ENCODE results near the gene SLC2A4.
A peak's percentile ranks its signal among the peaks of the same experiment; 100 is the strongest.
"Not testable (repeated sequence)": the region's sequence is repeated elsewhere in the genome, so short reads cannot be mapped to it uniquely, and the experiment has no call there.

The SLC2A4 gene

DNA sequence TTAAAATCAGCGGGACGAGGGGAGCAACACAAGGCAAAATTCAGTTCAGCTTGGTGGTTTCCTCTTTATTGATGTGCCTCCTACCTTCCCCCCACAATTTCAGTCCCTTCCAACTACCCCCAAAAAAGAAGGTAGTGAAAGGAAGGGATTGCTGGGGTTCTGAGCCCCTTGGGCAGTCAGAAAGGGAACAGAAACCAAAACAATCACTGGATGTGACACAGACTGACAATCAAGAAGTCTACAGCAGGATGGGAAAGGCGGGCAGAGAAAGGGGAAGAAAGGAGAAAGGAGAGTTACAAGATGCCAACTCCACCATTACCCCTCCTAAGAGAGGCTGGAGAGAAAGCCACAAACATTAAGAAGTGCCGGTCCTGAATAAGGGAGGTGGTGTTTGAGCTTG is 41.1 kb upstream of the SLC2A4 start:
- Histone ChIP-seq H3K4me1 (ENCODE audit: control insufficient read depth, insufficient read depth, low read length) (peaks cover 18% of the 10 kb centered on the region), H3K36me3 (ENCODE audit: control insufficient read depth, insufficient read depth, low read length) (peaks cover 18% of the 10 kb centered on the region), H3K27ac (ENCODE audit: low read depth, low read length) (no peak overlapping the region), H3K4me3 (ENCODE audit: low read length) (no peak overlapping the region), H3K27me3 (ENCODE audit: control insufficient read depth, insufficient read depth, low read length) (no peaks in the 10 kb centered on the region), H3K9ac (ENCODE audit: low read length) (no peak overlapping the region)

DNA sequence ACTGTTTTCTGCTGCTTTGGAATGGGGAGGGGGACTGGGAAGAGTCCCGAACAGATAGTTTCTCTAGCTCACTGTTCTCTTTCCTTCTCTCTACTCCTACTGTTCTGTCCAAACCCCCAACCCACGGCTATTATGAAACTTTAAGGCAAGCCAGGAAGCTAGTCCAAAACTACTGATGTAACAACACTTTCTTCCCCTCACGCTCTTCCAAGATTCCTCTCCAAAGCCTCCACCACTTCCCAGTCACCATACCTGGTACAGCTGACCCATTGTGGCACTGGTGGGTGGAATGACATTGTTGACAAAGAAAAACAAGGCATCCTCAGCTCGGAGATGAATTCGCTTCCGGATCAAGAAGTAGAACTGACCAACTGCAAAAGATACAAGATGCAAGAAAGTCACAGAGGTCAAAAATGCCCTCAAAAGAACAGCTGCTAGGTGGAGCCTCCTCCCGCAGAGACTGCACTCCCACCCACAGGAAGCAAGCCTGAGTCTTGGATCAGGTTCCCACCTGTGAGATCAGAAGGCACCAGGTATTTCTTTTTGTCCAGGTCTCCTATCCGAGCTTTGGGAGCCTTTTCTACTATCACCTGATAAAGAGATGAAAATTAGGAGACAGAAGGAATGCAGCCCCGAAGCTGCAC is 40.3 kb upstream of the SLC2A4 start:
- Histone ChIP-seq H3K4me1 (ENCODE audit: control insufficient read depth, insufficient read depth, low read length) (peaks cover 18% of the 10 kb centered on the region), H3K27me3 (ENCODE audit: control insufficient read depth, insufficient read depth, low read length) (no peaks in the 10 kb centered on the region), H3K36me3 (ENCODE audit: control insufficient read depth, insufficient read depth, low read length) (peaks cover 17% of the 10 kb centered on the region), H3K9ac (ENCODE audit: low read length) (peak overlapping the region; percentile 13), H3K4me3 (ENCODE audit: low read length) (peak overlapping the region; percentile 84), H3K27ac (ENCODE audit: low read depth, low read length) (peak overlapping the region; percentile 98)

DNA sequence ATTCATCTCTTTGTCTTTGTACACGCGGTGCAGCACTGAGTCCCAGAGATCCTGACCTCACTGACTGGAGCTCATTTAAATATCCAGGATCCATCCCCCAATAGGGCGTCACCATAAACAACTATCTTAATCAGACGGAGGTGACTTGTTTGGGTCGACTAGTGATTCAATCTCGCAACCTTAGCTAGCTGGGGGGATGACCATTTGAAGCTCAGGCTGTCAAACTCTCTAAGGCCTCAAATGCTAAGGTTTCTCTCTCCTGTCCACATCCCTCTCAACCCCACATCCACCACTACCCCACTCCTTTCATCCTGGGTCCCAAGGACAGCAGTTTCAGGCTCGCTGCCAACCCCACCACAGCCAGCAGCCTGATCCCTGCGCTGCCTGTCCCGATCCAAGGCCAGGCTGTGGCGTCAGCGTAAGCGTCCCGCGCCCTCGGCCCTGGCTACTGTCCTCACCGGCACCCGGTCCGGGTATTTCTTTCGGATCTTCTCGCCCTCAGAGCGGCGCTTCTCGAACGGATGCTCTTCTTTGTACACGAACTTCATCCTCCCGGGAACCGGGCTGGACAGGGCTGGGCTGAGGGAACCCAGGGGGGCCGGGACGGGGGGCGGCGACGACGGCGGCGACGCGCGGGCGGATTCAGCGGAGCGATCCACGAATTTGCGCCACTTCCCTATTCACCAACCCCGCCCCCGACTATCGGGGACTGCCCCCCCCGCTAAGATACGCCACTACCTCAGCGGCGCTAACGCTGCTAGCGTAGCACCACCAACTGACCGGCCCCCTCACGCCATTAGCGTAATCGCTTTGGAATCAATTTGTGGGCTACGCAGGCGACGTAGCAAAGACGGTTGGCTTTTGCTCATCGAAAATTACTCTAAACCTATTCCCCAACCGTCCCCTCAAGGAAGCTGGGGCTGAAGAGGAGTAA is 39.5 kb upstream of the SLC2A4 start, which contains the start of gene GABARAP:
Gene GABARAP (minus strand): TSS at position 667 of the 934 bp plus-strand sequence. CDS start 119 bp downstream, at position 548.
- Histone ChIP-seq H3K36me3 (ENCODE audit: control insufficient read depth, insufficient read depth, low read length) (peaks cover 25% of the 10 kb centered on the region), H3K27ac (ENCODE audit: low read depth, low read length) (peak within 1 kb of the TSS; percentile 98), H3K4me3 (ENCODE audit: low read length) (peak within 1 kb of the TSS; percentile 84), H3K9ac (ENCODE audit: low read length) (peak within 1 kb of the TSS; percentile 88), H3K4me1 (ENCODE audit: control insufficient read depth, insufficient read depth, low read length) (peaks cover 15% of the 10 kb centered on the region), H3K27me3 (ENCODE audit: control insufficient read depth, insufficient read depth, low read length) (no peaks in the 10 kb centered on the region)

DNA sequence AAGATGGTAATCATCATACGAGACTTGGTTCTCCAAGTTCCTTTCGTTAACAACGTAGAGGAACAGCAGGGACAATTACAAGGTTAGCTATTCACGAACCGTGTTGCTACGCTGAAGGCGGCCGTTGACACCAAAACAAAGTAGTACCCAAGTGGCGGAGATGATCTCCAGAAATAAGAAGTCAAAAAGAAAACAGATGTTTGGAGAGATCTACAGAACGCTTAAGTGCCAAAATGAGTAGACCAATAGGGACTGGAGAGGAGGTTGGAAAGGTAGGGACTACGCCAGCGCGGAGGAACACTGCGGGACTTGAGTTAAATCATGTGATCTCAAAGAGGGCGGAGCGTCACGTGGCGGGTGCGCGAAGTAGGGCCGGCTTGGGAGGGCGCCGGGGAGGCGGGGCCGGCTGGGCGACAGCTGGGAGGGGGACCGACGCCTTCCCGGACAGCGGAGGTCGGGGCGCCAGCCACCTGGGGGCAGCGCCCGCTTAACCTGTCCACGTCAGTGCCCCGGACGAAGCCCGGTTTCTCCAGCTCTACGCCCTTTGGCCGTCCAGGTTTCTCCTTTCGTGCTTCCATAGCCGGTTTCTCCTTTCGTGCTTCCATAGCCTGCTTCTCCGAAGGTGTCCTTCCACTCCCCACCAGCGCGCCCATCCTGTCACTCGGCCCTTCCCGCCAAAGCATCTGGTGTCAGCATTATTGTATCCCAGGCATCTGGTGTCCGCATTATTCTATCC is 38.6 kb upstream of the SLC2A4 start:
- H3K9ac ChIP-seq (ENCODE audit: low read length), result peak overlapping the region; percentile 88
- peaks cover 25% of the 10 kb centered on the region for H3K36me3 ChIP-seq (ENCODE audit: control insufficient read depth, insufficient read depth, low read length)
- peak overlapping the region; percentile 84 for H3K4me3 ChIP-seq (ENCODE audit: low read length)
- H3K4me1 ChIP-seq (ENCODE audit: control insufficient read depth, insufficient read depth, low read length), result peaks cover 11% of the 10 kb centered on the region
- no peaks in the 10 kb centered on the region for H3K27me3 ChIP-seq (ENCODE audit: control insufficient read depth, insufficient read depth, low read length)
- H3K27ac ChIP-seq (ENCODE audit: low read depth, low read length), result peak overlapping the region; percentile 98

DNA sequence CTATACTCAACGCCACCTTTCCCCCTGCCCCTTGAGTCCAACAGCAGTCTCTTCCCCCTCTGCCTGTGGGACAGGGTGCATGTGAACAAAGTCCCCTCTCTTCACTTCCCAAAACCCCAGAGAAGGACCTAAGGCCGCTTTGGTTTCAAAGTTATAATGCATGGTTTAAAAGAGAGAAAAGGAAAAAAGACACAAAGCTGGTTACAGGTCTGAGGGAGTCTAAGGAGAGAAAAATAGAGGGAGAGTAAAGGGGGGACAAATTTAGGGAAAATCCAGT is 38.1 kb upstream of the SLC2A4 start:
- H3K4me3 ChIP-seq (ENCODE audit: low read length), result peak overlapping the region; percentile 84
- peak overlapping the region; percentile 58 for H3K9ac ChIP-seq (ENCODE audit: low read length)
- no peaks in the 10 kb centered on the region for H3K27me3 ChIP-seq (ENCODE audit: control insufficient read depth, insufficient read depth, low read length)
- H3K36me3 ChIP-seq (ENCODE audit: control insufficient read depth, insufficient read depth, low read length), result peaks cover 25% of the 10 kb centered on the region
- H3K27ac ChIP-seq (ENCODE audit: low read depth, low read length), result peak overlapping the region; percentile 98
- peaks cover 11% of the 10 kb centered on the region for H3K4me1 ChIP-seq (ENCODE audit: control insufficient read depth, insufficient read depth, low read length)

DNA sequence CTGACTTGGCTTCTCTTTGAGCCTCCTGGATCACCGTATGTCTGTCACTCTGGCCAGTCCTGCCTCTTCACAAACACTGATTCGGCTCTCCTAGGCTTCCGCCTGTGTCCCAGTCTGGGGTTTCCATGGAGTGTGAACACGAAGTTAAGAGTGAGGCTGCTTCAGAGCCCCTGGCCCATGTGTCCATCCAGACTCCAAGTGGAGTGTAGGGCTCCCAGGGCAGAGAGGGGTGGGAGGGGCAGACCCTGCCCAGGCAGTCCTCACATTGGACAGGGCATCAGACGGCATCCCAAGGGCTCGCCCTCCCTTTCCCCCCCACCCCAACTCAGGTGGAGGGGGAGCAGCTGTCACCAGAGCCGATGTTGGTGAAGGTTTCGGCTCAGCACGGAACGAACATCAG is 37.7 kb upstream of the SLC2A4 start:
- peaks cover 25% of the 10 kb centered on the region for H3K36me3 ChIP-seq (ENCODE audit: control insufficient read depth, insufficient read depth, low read length)
- H3K4me3 ChIP-seq (ENCODE audit: low read length), result not testable (repeated sequence)

DNA sequence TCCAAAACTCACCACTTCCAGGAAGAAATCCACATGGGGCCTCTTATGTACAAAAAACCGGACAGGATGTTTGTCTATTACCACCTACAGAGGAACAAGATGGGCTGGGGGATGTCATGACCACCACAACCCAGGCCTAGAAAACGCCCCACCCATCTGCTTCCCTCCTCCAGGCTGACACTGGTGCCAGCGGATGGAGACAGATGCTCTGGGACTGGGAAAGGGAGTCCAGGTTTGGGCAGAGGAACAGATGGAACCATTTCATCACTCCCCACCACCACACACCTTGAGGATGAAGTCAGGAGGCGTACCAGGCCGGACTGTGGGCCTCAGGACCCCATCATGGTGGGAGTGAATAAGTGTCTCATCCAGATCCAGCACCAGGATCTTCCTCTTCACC is 34.7 kb upstream of the SLC2A4 start:
- Histone ChIP-seq H3K9ac (ENCODE audit: low read length) (no peak overlapping the region), H3K27ac (ENCODE audit: low read depth, low read length) (no peak overlapping the region), H3K27me3 (ENCODE audit: control insufficient read depth, insufficient read depth, low read length) (no peaks in the 10 kb centered on the region), H3K36me3 (ENCODE audit: control insufficient read depth, insufficient read depth, low read length) (peaks cover 18% of the 10 kb centered on the region), H3K4me1 (ENCODE audit: control insufficient read depth, insufficient read depth, low read length) (peaks cover 6% of the 10 kb centered on the region), H3K4me3 (ENCODE audit: low read length) (no peak overlapping the region)

More for the DNA sequence above, 37.7 kb upstream of the SLC2A4 start:
- H3K27ac ChIP-seq (ENCODE audit: low read depth, low read length); H3K27me3 ChIP-seq (ENCODE audit: control insufficient read depth, insufficient read depth, low read length); H3K9ac ChIP-seq (ENCODE audit: low read length): not testable (repeated sequence)
- peaks cover 11% of the 10 kb centered on the region for H3K4me1 ChIP-seq (ENCODE audit: control insufficient read depth, insufficient read depth, low read length)

DNA sequence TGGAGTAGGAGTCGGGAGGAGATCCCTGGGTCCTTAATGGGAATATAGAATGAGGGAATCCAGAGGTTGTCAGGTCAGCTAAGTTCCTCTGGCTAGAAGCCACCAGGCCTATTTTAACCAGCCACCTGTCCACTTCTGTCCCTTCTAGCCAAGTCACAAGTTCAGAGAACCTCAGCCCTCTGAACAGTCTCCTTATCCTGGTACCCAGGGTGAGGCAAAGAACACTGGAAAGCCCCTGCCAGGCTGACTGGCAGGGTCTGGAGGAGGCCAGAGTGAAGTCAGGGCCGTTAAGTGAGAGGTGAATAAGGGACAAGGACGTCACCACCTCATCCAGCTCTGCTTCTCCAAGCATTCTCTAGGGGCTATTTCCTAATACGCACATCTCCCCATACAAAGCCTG is 32.7 kb upstream of the SLC2A4 start:
- Histone ChIP-seq H3K27ac (ENCODE audit: low read depth, low read length) (no peak overlapping the region), H3K27me3 (ENCODE audit: control insufficient read depth, insufficient read depth, low read length) (no peaks in the 10 kb centered on the region), H3K36me3 (ENCODE audit: control insufficient read depth, insufficient read depth, low read length) (peaks cover 18% of the 10 kb centered on the region), H3K4me3 (ENCODE audit: low read length) (no peak overlapping the region), H3K4me1 (ENCODE audit: control insufficient read depth, insufficient read depth, low read length) (peaks cover 15% of the 10 kb centered on the region), H3K9ac (ENCODE audit: low read length) (no peak overlapping the region)

DNA sequence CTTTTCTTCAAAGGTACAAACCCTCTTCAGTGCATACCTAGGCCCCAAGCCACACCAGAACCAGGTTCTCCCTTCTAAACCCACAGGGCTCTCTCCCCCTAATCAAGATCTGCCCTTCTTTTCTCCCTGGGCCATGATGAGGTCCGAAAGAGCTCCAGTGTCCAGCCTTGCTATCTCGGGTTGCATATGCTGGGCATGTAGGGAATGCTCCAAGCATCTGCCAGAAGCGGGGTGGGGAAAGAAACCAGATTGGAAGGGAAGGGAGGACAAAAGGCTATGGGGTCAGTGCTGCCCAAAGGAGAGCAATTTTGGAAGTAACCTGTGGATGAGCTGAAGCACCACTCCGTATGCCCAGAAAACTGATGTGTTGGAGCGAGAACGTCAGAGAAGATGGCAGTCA is 32.3 kb upstream of the SLC2A4 start:
- H3K4me3 ChIP-seq (ENCODE audit: low read length), result peak overlapping the region; percentile 30
- H3K27me3 ChIP-seq (ENCODE audit: control insufficient read depth, insufficient read depth, low read length), result no peaks in the 10 kb centered on the region
- H3K9ac ChIP-seq (ENCODE audit: low read length), result no peak overlapping the region
- H3K36me3 ChIP-seq (ENCODE audit: control insufficient read depth, insufficient read depth, low read length), result peaks cover 15% of the 10 kb centered on the region
- H3K4me1 ChIP-seq (ENCODE audit: control insufficient read depth, insufficient read depth, low read length), result peaks cover 15% of the 10 kb centered on the region
- H3K27ac ChIP-seq (ENCODE audit: low read depth, low read length), result no peak overlapping the region

DNA sequence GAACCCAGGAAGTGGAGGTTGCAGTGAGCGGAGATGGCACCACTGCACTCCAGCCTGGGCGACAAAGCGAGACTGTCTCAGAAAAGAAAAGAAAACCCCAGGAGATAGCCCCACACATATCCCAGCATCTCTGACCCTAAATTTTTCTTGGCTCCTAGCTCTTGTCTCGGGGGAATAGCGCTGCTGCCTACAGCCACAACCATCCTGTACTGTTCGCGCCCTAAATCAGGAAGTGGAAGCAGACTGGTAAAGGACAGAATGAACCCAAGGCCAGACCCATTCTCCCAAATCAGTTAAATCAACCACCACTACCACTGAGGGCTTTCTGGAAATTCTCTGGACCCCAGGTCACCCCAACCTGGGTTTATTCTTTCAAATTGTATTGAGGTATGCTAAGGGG is 31.7 kb upstream of the SLC2A4 start:
- H3K4me1 ChIP-seq (ENCODE audit: control insufficient read depth, insufficient read depth, low read length), result peaks cover 15% of the 10 kb centered on the region
- peak overlapping the region; percentile 83 for H3K4me3 ChIP-seq (ENCODE audit: low read length)
- no peak overlapping the region for H3K9ac ChIP-seq (ENCODE audit: low read length)
- H3K27me3 ChIP-seq (ENCODE audit: control insufficient read depth, insufficient read depth, low read length), result no peaks in the 10 kb centered on the region
- H3K36me3 ChIP-seq (ENCODE audit: control insufficient read depth, insufficient read depth, low read length), result peaks cover 16% of the 10 kb centered on the region
- H3K27ac ChIP-seq (ENCODE audit: low read depth, low read length), result no peak overlapping the region

DNA sequence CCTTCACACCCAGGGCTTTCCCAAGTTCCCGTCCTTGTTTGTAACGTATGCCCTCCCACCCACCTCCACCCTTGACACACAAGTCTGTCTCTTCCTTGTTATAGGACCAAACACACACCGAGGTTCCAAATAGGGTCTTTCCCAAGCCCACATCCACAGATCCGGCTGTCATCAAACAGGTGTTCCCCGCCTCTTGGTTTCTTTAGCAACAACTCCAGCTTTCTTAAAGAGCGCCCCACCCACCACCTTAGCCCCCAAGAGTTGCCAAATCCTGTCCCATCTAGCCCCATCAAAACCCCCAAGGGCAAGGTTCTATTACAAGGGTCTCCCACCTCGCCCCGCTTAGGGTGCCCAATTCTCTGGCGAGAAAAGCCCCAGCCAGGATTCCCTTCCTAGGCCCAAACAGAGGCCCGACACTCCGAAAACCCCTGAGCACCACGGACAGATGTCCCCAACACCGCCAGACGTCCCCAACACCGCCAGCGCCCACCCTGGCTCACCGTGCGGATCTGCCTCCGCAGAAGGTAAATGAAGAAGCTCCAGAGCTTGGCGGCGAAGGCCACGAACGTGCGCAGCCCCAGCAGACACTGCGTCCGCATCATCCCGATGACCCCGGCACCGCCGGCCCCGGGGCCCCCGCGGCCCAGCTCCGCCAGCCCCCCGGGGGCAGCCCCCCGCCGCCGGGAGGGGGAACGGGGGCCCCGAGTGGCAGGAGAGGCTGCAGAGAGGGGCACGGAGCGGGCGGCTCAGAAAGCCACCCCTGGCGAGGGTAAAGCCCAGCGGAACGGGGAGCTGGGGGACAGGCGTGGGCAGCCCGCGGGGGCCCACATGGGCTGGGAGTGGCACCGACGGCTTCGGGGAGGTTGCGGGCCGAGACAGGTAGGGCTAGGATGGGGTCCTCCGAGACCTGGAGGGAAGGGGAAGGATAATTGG is 30.6 kb upstream of the SLC2A4 start:
- H3K4me1 ChIP-seq (ENCODE audit: control insufficient read depth, insufficient read depth, low read length), result peaks cover 15% of the 10 kb centered on the region
- H3K9ac ChIP-seq (ENCODE audit: low read length), result peak overlapping the region; percentile 83
- H3K4me3 ChIP-seq (ENCODE audit: low read length), result peak overlapping the region; percentile 83
- no peaks in the 10 kb centered on the region for H3K27me3 ChIP-seq (ENCODE audit: control insufficient read depth, insufficient read depth, low read length)
- H3K27ac ChIP-seq (ENCODE audit: low read depth, low read length), result peak overlapping the region; percentile 100
- peaks cover 13% of the 10 kb centered on the region for H3K36me3 ChIP-seq (ENCODE audit: control insufficient read depth, insufficient read depth, low read length)

Measured in rectal smooth muscle tissue (tissue), 1 donor.